HG03342 (cell line): Measurements from ENCODE around the gene SRGAP2C.
A peak's percentile ranks its signal among the peaks of the same experiment; 100 is the strongest.
"Not testable (repeated sequence)": the region's sequence is repeated elsewhere in the genome, so short reads cannot be mapped to it uniquely, and the experiment has no call there.

Experiments
- ATAC-seq: cut with Tn5 transposase; IDR thresholded peaks from one replicate; pipeline ENCODE4 v1.9.1; 2021; ENCODE audit warnings: mild to moderate bottlenecking, moderate library complexity; ENCODE audit not compliant: unreplicated experiment

Gene SRGAP2C

DNA sequence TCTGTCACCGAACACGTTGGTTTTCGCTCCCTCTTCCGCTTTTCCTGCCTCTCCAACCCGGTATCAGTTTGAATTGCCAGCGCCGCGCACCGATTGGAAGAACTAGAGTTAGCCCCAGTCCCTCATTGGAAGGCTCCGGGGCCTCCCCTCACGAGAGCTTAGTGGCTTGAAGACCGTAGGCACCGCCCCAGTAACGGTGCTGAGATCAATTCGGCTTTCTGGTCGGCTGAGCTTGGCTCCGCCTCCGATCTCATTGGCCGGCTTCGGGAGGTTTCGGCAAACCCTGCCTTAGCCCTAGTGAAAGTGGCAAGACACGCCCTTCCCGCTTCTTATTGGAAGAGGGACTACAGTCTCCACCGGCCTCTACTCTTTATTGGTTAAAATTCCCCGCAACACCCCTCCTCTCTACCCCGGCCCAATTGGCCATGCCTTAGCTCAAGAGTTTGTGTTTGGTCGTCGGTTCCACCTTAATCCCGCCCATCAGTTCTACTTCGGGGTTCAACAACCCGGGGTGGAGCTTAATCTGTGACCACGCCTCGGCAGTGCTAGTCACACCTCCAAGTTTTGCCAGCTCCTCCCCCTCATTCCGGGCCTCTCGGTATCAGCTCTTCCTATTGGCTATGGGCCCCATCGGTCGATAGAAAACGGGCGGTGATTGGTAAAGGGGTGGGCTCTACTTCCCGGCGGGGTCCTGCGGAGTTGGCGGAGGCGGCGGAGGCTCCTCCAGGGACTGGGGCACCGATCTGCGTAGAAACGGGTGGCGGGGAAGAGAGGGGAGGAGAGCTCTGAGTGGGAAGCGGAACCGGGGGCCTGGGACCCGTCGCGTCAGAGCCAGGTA lies at the start of gene SRGAP2C, which contains the start of gene FAM72B:
Gene SRGAP2C, plus strand, starts transcription at position 686 of the 838 bp plus-strand sequence. CDS start 2,472 bp downstream, outside the sequence.
Gene FAM72B, minus strand, starts transcription at position 51 of the 838 bp plus-strand sequence. CDS start 851 bp downstream, outside the sequence.
- peak; percentile 84 for ATAC-seq

DNA sequence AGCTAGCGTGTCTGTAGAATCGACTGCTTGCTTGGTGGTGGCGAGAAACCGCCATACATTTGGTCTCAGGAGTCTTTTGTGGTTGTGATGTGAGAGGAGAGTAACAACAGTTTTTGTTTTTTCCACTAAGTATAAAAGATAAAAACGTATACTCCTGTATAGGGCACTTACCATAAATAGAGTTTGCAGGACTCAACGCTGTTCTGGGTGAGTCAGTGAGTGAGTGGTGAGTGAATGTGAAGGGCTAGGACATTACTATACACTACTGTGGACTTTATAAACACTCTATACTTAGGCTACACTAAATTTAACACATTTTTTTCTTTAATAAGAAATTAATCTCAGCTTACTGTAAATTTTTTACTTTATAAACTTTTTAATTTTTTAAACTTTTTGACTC lies 44.4 kb upstream of the SRGAP2C start:
- ATAC-seq = not testable (repeated sequence)

DNA sequence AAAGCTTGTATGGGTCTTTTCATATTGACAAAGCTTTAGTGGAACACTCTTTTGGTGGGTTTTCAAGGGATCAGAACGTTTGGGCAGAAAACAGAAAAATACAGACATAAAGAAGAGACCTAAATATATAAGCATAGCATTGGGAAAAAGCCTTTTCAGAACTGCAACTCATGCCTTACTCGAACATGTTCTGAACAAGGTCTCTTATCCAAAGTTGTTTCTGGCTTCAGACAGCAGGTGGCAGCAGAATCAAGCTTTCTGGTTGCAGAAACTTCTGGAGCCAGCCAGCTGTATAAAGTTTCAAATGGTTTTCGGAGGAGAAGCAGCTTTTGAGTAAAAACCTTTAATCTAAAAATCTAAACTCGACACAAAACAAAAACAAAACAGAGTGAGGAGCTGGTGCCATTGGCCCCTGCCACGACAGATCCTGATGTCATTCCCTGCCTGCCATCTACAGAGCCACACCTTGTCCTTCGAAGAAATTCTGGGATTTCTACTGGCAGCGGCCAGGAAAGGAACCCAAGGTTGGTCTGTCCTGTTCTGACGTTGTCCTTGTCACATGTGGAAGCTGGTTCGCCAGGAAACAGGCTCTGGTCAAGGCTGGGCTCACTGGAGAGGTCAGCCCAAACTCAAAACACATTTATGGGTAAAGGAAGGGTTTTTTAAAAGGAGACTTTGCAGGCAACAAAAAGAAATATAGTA lies 36.1 kb upstream of the SRGAP2C start:
- ATAC-seq = not testable (repeated sequence)

DNA sequence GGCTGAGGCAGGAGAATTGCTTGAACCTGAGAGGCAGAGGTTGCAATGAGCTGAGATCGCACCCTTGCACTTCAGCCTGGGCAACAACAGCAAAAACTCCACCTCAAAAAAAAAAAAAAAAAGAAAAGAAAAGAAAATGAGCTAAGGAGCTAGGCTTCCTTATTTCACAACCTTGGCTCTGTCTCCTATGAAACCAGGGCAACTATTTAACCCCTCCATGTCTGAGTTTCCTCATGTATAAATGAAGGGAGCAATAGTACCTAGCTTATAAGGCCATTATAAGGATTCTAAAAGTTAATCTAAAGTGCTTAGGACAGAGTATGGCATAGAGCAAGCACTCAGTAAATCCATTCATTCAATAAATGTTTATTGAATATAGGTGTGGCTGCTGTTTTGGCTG lies 33.5 kb upstream of the SRGAP2C start:
- ATAC-seq = not testable (repeated sequence)

DNA sequence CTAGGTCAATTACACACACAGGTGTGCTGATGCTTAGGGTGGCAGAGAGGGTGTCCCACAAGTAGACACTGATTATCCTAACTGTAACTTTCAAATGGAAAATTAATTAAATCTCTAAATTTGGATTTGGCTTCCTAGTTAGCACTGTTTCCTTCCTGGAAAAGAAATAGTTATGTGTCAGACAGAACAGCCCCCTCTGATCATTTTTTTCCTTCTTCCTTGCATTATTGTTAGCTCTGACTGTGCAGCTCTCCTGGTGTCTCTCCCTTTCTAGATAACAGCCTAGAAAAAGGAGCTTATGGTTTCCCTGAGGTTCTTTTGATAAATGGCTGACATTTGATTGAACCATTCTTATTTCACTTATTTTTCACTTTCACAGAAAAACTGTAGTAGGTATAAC lies 32.0 kb upstream of the SRGAP2C start:
- not testable (repeated sequence) for ATAC-seq

DNA sequence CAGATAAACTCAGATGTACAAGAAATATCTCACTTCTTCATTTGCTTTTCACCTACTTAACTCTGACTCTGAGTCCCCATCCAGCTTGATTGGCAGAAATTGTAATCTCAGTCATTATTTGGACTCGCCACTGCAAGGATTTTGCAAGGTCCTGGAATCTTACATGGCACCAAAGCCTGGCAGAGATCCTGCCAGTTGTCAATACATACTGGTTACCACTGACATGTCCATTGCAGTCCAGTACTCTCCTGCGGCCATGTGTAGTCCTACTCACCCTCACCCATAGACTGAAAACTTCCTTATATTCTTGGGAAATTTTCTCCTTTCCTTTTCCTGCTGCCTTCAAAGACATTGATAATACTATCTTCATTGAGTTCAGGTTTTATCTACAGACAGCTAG lies 30.0 kb upstream of the SRGAP2C start:
- ATAC-seq = not testable (repeated sequence)

DNA sequence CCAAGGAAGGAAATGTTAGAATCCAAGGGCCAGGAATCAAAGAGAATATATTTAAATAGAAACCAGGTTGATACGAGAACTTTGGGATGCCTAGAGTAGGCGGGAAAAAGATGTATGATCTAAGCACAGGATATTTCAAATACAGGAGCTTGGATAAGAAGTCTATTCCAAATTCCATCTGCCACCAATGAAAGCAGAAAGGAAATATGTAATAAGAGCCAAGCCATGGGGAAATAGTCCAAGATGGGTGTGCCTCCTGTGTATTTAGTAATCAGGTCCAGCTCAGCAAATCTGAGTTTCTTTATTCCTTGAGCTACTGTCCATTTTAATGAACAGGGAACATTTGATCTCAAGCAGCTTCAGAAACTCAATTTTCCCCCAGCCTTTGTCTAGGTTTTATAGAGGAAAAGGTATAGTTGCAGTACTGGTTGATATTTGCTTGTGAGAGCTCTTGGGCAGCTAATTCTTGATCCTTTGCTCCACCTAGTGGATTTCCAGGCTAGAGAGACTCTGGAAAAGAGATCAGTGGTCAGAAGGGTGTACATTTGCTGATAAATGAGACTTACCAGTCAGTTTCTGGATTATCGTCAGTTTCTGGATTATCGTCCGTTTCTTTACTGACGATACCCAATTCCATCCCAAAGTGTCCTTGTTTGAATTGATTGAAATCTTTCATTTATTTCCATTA lies 29.0 kb upstream of the SRGAP2C start:
- ATAC-seq = not testable (repeated sequence)

DNA sequence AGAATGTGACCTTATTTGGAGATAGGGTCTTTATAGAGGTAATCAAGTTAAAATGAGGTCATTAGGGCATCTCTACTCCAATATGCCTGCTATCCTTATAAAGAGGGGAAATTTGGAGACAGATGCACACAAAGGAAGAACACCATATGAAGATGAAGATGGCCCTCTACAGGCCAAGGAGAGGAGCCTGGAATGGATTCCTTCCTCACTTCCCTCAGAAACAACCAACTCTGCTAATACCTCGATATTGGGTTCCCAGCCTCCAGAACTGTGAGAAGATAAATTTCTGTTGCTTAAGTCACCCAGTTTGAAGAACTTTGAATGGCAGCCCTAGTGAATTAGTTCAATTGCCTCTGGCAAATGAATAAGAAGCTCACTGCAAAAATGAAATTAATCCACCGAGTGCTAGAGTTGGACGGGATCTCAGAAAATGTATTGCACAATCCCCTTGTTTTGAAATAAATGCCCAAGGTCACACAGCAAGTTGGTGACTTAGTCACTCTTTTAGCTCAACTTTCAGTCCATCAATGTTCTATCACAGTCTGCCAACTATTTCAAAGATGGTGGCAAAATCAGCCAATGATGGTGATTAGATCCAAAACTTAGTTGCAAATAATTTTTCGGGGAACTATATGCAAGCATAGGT lies 27.7 kb upstream of the SRGAP2C start:
- ATAC-seq = not testable (repeated sequence)

DNA sequence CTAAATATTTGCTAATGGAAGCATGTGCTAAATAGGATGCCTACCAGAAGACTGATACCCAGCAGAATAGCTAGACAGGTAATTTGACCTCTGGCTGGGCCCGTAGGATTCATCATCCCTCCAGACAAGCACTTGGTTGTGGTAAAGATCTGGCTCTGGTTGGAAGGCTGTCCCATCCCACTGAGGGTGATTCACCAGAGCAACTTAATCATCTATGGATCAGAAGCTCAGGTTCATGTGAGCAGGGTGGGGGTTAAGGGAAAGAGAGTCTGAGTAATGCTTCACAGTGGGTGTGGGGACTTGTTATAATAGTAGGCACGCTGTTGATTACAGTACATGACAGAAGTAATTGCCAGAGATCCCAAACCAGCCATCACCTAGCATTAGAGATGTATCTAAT lies 27.2 kb upstream of the SRGAP2C start:
- not testable (repeated sequence) for ATAC-seq

DNA sequence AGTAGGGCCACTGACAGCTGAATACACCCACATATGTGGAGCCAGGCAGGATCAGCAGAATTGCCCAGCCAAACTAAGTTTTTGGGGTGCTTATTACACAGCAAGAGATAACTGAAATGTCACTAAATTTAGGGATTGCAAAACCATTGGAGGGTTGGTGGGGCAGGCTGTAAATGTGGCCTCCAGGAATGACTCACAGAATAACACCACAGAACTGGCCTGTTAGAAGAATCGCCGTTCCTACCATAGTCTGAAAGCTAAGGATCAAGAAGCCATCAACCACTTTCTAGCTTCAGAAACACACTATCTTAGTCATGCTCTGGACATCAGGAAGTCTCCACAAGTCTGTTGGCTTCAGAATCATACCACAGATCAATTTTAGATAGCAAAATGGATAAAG lies 24.7 kb upstream of the SRGAP2C start:
- ATAC-seq = not testable (repeated sequence)

DNA sequence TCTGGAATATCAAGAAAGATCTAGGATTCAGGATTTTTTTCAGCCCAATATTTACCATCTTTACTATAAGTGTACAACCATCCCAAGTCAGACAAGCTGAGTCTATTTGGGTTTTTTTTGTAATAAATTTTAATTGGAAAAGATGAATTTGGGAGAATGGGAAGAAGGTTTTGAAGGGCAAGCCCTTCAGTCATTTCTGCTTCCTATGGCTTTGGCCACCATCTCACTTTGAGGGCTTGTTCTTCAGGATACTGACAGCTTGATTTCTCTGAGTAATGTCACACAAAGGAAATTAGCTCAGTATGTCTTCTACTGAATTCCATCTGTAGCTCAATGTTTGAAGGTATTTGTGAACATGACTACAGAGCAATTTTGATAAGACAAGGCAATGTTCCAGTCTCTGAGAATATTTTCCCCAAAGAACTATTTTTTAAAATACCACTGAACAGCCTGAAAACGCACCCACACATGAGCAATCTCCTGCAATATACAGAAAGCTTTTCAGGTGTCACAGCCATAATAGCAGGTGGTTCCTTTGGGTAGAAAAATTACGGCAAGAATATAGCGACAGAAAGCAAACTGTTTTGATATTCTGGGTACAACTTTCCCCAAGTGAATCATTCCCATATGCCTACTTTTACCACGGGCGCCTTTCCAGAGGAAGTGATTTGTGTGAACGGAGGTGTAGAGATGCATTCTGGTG lies 23.4 kb upstream of the SRGAP2C start:
- ATAC-seq = not testable (repeated sequence)

DNA sequence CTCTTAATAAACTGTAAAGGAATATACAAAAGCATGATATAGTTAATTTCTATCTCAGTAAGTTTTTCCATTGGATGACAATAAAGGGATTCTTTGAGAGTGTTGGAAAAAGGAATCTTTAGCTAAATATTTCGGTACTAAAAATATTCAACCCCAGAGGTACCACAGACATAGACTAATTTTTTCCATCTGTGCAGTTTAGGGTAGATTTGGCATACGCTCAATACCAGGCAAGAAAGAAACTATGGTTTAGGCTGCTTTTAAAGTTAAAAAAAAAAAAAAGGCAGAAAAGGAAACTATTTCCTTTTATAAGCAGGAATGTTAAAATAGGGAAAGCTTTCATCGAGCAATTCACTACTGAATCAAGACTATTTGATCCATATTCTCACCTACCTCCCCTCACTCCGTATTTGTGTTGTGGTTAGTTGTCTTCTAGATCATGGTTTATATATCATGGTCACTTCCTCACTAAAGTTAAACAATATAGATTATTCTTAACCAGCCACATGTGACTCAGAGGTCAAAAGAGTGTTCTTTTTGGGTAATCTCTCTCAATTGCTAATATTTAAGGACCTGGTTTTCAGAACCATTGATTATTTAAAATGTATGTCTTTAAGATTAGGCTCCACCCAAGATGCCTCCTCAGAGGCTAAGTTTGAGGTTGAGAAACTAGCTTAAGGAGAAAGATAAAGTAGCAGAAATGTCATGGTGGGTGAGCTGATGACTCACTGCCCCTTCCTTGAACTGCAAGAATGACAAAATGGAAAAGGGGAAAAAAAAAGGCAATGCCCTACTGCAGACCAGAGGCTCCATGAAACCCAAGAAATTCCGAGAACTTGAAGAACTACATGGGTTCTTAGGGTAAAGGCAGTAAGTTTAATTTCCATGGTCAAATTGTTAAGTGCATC lies 20.7 kb upstream of the SRGAP2C start:
- not testable (repeated sequence) for ATAC-seq

DNA sequence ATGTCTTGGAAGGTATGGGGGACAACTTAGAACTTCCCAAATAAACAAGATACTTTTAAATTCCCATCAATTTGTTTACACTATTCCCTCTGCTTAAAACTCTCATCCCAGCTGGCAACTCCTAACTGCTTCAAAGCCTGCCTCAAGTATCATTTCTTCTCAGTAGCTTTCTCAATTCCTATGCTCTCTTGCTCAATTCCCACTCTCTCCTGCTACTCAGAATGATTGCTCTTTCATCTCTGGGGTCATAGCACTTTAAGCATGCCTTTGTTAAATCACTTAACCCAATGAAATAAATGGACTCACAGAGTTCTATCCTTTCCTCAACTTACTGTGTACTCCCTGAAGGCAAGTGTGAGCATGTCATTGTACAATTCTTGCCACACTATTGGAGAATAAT lies 19.5 kb upstream of the SRGAP2C start:
- not testable (repeated sequence) for ATAC-seq

DNA sequence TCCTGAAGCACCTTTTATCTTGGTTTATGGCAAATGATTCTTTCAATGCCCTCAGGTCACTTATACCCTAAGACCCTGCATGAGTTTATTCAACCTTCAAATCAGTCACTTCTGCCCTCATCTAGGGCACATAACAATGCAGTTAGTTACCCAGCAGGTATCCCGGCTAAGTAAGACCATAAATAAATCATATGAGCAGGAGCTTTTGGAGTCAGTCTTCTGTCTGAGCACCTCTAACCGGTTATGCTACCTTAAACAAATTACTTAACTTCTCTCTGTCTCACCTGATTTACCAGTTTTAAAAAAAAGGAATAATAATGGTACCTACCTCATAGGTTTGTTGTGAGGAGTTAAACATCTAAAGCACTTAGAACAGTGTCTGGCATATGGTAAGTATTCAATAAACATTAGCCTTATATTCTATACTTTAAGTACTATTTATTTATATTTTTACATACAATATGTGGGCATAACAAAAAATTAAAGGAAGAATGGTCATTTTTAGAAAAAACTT lies 17.5 kb upstream of the SRGAP2C start:
- not testable (repeated sequence) for ATAC-seq

DNA sequence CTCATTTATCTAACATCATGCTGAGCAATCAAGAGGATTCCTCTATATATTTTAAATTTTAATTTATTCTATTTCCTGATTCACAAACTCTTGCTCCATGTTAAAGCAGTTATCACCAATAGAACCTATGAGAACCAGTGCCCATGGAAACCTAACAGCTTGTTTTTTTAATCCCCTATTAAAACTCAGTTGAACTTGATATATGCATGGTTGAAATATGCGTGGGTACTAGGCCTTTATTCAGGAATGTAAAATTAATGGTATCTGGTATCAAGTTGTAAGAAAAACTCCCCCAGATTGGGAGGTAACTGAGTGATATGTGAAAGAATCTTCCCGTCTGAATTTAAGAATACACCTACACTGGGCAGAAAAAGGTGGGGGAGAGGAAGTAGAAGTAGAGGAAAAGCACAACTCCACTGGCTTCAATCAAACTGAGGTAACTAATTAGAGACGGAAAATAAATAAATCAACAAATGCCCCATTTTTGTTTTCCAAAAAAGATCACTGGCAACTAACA lies 16.6 kb upstream of the SRGAP2C start:
- ATAC-seq = not testable (repeated sequence)

DNA sequence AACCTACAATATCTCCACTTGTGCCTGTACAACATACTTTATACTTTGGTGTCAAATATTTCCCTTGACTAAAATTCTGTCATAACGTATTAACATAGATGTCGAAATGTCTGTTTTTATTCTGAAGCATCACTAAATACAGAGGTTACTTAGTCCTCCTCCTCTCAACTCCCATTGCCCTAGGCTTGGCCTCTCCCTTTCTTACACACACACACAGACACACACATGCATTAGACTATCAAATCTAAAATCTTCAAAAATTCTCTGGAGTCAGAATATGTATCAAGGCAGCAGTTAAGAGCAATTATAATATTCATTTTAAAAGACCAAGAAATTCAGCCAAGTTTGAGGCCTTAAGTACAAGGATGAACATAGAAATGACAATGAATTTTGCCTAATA lies 8.1 kb upstream of the SRGAP2C start:
- not testable (repeated sequence) for ATAC-seq

DNA sequence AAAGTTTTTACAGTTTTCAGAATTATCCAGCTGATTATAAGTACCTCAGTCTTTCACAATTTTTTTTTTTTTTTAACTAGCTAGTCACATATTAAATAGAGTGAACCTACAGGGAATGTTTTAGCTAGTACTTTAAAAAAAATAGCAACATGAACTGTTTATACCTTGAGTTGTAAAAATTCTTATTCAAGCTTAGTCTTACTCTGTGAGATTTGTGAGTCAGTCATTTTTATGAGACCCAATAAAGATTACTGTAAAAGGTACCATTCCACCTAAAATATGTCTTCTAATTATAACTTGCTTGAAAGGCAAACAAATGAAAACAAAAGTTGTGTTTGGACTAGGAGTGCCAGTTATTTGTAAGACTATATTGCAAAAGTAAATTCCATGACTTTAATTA lies 6.6 kb upstream of the SRGAP2C start:
- ATAC-seq = not testable (repeated sequence)

DNA sequence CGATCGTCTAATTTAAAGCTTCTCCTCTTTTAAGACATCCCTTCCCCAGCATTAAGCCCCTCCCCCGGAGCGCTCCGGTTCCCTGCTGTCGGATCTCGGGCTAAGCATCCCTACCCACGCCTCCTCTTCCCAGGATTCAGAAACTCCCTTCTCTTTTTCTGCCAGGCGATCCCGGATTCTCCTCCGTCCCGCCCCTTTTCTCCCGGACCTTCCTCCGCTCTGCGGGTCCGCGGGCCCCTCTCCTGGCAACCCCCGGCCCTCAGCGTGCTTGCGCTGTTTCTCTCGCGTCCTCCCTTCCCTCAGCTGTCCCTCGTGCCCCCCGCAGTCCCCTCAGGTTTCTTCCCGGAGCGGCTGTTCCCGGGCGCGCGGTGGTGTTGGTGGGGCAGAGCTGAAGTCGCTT lies 908 bp upstream of the SRGAP2C start:
- ATAC-seq = not testable (repeated sequence)
